GM13976 (cell line): ENCODE data around the gene GABPB1.
A peak's percentile ranks its signal among the peaks of the same experiment; 100 is the strongest.

Source experiments
- DNase-seq: peaks from one replicate; pipeline ENCODE4 v3.0.0; 2012; ENCODE audit warnings: low spot score
- CTCF ChIP-seq: IDR thresholded peaks from 2 replicates; pipeline ENCODE4 v1.5.1; 2012; ENCODE audit warnings: borderline replicate concordance, mild to moderate bottlenecking; ENCODE audit not compliant: insufficient read depth; ENCODE audit errors: extremely low read depth, missing control alignments, control extremely low read depth
- in situ Hi-C: fragments of 300-500 bp; cut with MboI; formaldehyde crosslinking; loops from one replicate; pipeline ENCODE4 v1.12.0; 2022; ENCODE audit warnings: low sequenced_read_pairs, mixed read lengths, inconsistent platforms; ENCODE audit not compliant: unreplicated experiment

The GABPB1 gene

GRCh38 chr15:50248994-50249582 lies 105.9 kb downstream of the GABPB1 start:
- no peak for DNase-seq
- in situ Hi-C loops, result no loop called here
- no peak for TF ChIP-seq CTCF

GRCh38 chr15:50247819-50248655 lies 107.0 kb downstream of the GABPB1 start:
- DNase-seq, result peak; percentile 70
- TF ChIP-seq CTCF, result no peak
- in situ Hi-C loops, result no loop called here

- no peak for DNase-seq
- TF ChIP-seq CTCF, result no peak
- in situ Hi-C loops, result no loop called here
Measured at GRCh38 chr15:50246631-50247030, 108.4 kb downstream of the GABPB1 start.

GRCh38 chr15:50244959-50245624 lies 109.9 kb downstream of the GABPB1 start:
- no peak for TF ChIP-seq CTCF
- in situ Hi-C loops, result no loop called here

GRCh38 chr15:50244153-50244552 lies 110.8 kb downstream of the GABPB1 start:
- no peak for DNase-seq
- TF ChIP-seq CTCF, result no peak
- in situ Hi-C loops, result no loop called here

More at GRCh38 chr15:50244959-50245624, 109.9 kb downstream of the GABPB1 start:
- DNase-seq, result no peak

GRCh38 chr15:50241684-50242450 lies 113.1 kb downstream of the GABPB1 start:
- TF ChIP-seq CTCF, result no peak
- in situ Hi-C loops, result no loop called here
- no peak for DNase-seq
